Prostate gland (tissue), 2 donors: Measurements from ENCODE around the gene PRELID1.

Experiments
- CTCF ChIP-seq, 4 experiments: fragments of 200-600 bp in 2 of 4; fragments of 450-650 bp in 2 of 4; sonication (generic) in 2 of 4; IDR thresholded peaks; 1 replicate in 3 of 4; 2 replicates in 1 of 4; pipeline ENCODE4 v1.5.1; 2016 to 2019; ENCODE audit warnings: antibody characterized with exemption in 4 of 4, mild to moderate bottlenecking in 2 of 4, moderate library complexity in 2 of 4
- POLR2A ChIP-seq: fragments of 450-650 bp; IDR thresholded peaks from one replicate; pipeline ENCODE4 v1.6.1; 2016; ENCODE audit warnings: antibody characterized with exemption, mild to moderate bottlenecking
- POLR2AphosphoS5 ChIP-seq: sonication (generic); formaldehyde crosslinking; IDR thresholded peaks from one replicate; pipeline ENCODE4 v1.6.1; 2017; ENCODE audit warnings: antibody characterized with exemption

GRCh38 chr5:177303121-177303924, at the start of gene PRELID1, which contains the start of gene RAB24:
- TF ChIP-seq POLR2A (peak; percentile 73), CTCF (IDR thresholded peaks at IDR 0.05) (peak in 3 of 4 experiments; percentile 45 to 47 (median 45)), POLR2AphosphoS5 (peak; percentile 79)
